ENCODE results near the gene NKX2-4.

- TF ChIP-seq, protein P1, sequence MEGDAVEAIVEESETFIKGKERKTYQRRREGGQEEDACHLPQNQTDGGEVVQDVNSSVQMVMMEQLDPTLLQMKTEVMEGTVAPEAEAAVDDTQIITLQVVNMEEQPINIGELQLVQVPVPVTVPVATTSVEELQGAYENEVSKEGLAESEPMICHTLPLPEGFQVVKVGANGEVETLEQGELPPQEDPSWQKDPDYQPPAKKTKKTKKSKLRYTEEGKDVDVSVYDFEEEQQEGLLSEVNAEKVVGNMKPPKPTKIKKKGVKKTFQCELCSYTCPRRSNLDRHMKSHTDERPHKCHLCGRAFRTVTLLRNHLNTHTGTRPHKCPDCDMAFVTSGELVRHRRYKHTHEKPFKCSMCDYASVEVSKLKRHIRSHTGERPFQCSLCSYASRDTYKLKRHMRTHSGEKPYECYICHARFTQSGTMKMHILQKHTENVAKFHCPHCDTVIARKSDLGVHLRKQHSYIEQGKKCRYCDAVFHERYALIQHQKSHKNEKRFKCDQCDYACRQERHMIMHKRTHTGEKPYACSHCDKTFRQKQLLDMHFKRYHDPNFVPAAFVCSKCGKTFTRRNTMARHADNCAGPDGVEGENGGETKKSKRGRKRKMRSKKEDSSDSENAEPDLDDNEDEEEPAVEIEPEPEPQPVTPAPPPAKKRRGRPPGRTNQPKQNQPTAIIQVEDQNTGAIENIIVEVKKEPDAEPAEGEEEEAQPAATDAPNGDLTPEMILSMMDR (IDR thresholded peaks at IDR 0.05): no peak
- TF ChIP-seq EP300 (IDR thresholded peaks at IDR 0.05): no peak
- no peak for TF ChIP-seq POLR2AphosphoS5 (IDR thresholded peaks at IDR 0.05)
Measured at GRCh38 chr20:21373436-21373835, 23.9 kb downstream of the NKX2-4 start.
